K562 (cell line): ENCODE measurements around the gene AIF1. TPM values are rescaled to one million over a fixed set of nuclear protein-coding genes. Genes with fewer than 3 reads are reported as not detected.
A peak's percentile ranks its signal among the peaks of the same experiment; 100 is the strongest.

Experiments used
- EP400 ChIP-seq: fragments of 450-650 bp; IDR thresholded peaks from 2 replicates; pipeline ENCODE4 v1.6.1; 2017; ENCODE audit warnings: antibody characterized with exemption, mild to moderate bottlenecking, moderate library complexity
- FOXP1 ChIP-seq: sonication (generic); formaldehyde crosslinking; IDR thresholded peaks from 2 replicates; pipeline ENCODE4 v1.8.0; 2022; ENCODE audit warnings: mild to moderate bottlenecking, missing genetic modification reagents
- MBD2 ChIP-seq: sonication (generic); IDR thresholded peaks from 2 replicates; pipeline ENCODE4 v1.6.1; 2016; ENCODE audit warnings: low read depth, borderline replicate concordance
- TAL1 ChIP-seq: fragments of 450-650 bp; IDR thresholded peaks from 2 replicates; pipeline ENCODE4 v1.6.1; 2016; ENCODE audit warnings: mild to moderate bottlenecking
- ZNF311 ChIP-seq: fragments of 250-450 bp; sonication (Bioruptor Pico); IDR thresholded peaks from 2 replicates; pipeline ENCODE4 v1.4.0; 2020; ENCODE audit warnings: mild to moderate bottlenecking, moderate library complexity
- polyA plus RNA-seq, 8 experiments: library from polyadenylated mRNA; depleted of rRNA in 4 of 8; stranded (reverse) in 5 of 8; unstranded in 3 of 8; fragments of >200 nt; fragmentation: Nextera tagmentation in 2 of 8; fragmentation: Illumina TruSeq in 1 of 8; extraction: Ambion mirVana in 2 of 8; extraction: Trizol in 1 of 8; gene quantifications; 2 replicates each; pipeline versions ENCODE4 v1.2.1 to v1.2.3, GENCODE V29; 2011 to 2014; ENCODE audit warnings: inconsistent platforms in 1 of 8, missing spikeins in 1 of 8
- total RNA-seq, 7 experiments: library from RNA; depleted of rRNA in 6 of 7; stranded (reverse); fragments of >200 nt in 6 of 7; fragmentation: Illumina TruSeq in 2 of 7; extraction: Trizol in 2 of 7; gene quantifications; 2 replicates each; pipeline versions ENCODE4 v1.2.1 to v1.2.3, GENCODE V29; 2011 to 2021; ENCODE audit warnings: low replicate concordance in 1 of 7
- TF ChIP-seq, protein P1 (sequence below): fragments of 250-450 bp; sonication (Bioruptor Pico); IDR thresholded peaks from 2 replicates; pipeline ENCODE4 v1.5.0; 2022; ENCODE audit warnings: mild to moderate bottlenecking
- TF ChIP-seq, protein P2 (sequence below): fragments of 450-650 bp; IDR thresholded peaks from 2 replicates; pipeline ENCODE4 v1.6.1; 2016; ENCODE audit warnings: mild to moderate bottlenecking
- TF ChIP-seq, protein P3 (sequence below), 2 experiments: fragments of 450-650 bp; formaldehyde crosslinking in 1 of 2; IDR thresholded peaks; 2 replicates each; pipeline versions ENCODE4 v1.4.0 to v1.6.1; 2014 to 2020; ENCODE audit warnings: mild to moderate bottlenecking in 2 of 2, borderline replicate concordance in 1 of 2, low read depth in 1 of 2
- TF ChIP-seq, protein P4 (sequence below): fragments of 250-450 bp; sonication (Bioruptor Pico); IDR thresholded peaks from 2 replicates; pipeline ENCODE4 v1.4.0; 2020; ENCODE audit warnings: borderline replicate concordance

AIF1 gene
- total and polyA plus RNA-seq, 9 of the 15 experiments (the other 6 are each of a cell fraction or from before 2014, with no cell fraction given): 9.4 to 33.4 (median 19.4) TPM

DNA sequence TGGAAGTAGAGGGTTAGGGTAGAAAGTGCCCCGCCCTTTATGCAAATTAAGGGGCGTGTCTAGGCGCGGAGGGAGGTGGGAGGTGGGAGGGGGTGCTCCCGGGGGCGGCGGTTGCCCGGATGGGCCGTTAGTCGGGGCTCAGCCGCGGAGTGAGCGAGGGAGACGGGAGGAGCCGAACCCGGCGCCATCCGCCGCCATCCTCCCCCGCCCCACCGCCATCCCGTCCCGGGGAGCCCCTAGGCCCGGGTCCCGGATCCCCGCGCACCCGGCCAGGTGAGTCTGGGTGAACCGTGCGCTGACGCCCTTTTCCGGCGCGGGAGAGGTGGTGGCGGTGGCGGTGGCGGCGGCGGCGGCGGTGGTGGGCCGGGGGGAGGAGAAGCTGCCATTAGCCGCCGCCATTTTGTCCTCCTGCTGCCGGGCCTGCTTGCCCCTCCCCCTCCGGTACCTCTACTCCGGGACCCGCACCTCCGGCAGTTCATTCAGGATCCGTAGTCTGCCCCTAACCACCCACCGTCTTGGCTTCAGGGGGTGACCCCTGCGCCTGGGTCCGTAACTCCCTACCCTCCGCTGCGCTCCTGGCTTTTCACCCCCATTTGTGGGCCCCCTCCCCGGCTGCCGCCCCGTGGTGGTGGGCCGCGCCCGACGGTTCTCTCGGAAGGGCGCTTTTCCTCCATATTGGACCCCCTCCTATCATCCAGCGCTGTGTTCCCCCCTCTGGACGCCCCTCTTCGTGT, 5.7 kb downstream of the AIF1 start, which contains the start of gene PRRC2A (continued):
- TF ChIP-seq, protein P1, sequence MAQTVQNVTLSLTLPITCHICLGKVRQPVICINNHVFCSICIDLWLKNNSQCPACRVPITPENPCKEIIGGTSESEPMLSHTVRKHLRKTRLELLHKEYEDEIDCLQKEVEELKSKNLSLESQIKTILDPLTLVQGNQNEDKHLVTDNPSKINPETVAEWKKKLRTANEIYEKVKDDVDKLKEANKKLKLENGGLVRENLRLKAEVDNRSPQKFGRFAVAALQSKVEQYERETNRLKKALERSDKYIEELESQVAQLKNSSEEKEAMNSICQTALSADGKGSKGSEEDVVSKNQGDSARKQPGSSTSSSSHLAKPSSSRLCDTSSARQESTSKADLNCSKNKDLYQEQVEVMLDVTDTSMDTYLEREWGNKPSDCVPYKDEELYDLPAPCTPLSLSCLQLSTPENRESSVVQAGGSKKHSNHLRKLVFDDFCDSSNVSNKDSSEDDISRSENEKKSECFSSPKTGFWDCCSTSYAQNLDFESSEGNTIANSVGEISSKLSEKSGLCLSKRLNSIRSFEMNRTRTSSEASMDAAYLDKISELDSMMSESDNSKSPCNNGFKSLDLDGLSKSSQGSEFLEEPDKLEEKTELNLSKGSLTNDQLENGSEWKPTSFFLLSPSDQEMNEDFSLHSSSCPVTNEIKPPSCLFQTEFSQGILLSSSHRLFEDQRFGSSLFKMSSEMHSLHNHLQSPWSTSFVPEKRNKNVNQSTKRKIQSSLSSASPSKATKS: no peak
- TF ChIP-seq FOXP1 (peak; percentile 89), ZNF311 (CRISPR knock-in tag) (no peak), MBD2 (peak; percentile 26; the same call in 1 of the 2 replicates), TAL1 (no peak), EP400 (peak; percentile 99)
- TF ChIP-seq, protein P2, sequence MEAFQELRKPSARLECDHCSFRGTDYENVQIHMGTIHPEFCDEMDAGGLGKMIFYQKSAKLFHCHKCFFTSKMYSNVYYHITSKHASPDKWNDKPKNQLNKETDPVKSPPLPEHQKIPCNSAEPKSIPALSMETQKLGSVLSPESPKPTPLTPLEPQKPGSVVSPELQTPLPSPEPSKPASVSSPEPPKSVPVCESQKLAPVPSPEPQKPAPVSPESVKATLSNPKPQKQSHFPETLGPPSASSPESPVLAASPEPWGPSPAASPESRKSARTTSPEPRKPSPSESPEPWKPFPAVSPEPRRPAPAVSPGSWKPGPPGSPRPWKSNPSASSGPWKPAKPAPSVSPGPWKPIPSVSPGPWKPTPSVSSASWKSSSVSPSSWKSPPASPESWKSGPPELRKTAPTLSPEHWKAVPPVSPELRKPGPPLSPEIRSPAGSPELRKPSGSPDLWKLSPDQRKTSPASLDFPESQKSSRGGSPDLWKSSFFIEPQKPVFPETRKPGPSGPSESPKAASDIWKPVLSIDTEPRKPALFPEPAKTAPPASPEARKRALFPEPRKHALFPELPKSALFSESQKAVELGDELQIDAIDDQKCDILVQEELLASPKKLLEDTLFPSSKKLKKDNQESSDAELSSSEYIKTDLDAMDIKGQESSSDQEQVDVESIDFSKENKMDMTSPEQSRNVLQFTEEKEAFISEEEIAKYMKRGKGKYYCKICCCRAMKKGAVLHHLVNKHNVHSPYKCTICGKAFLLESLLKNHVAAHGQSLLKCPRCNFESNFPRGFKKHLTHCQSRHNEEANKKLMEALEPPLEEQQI: peak; percentile 66
- TF ChIP-seq, protein P3, sequence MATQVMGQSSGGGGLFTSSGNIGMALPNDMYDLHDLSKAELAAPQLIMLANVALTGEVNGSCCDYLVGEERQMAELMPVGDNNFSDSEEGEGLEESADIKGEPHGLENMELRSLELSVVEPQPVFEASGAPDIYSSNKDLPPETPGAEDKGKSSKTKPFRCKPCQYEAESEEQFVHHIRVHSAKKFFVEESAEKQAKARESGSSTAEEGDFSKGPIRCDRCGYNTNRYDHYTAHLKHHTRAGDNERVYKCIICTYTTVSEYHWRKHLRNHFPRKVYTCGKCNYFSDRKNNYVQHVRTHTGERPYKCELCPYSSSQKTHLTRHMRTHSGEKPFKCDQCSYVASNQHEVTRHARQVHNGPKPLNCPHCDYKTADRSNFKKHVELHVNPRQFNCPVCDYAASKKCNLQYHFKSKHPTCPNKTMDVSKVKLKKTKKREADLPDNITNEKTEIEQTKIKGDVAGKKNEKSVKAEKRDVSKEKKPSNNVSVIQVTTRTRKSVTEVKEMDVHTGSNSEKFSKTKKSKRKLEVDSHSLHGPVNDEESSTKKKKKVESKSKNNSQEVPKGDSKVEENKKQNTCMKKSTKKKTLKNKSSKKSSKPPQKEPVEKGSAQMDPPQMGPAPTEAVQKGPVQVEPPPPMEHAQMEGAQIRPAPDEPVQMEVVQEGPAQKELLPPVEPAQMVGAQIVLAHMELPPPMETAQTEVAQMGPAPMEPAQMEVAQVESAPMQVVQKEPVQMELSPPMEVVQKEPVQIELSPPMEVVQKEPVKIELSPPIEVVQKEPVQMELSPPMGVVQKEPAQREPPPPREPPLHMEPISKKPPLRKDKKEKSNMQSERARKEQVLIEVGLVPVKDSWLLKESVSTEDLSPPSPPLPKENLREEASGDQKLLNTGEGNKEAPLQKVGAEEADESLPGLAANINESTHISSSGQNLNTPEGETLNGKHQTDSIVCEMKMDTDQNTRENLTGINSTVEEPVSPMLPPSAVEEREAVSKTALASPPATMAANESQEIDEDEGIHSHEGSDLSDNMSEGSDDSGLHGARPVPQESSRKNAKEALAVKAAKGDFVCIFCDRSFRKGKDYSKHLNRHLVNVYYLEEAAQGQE (IDR thresholded peaks at IDR 0.05; ENCODE audit: borderline replicate concordance): no peak
- TF ChIP-seq, protein P3 (CRISPR knock-in tag; IDR thresholded peaks at IDR 0.05; ENCODE audit: low read depth): peak; percentile 65; the same call in 1 of the 2 replicates
- TF ChIP-seq, protein P4, sequence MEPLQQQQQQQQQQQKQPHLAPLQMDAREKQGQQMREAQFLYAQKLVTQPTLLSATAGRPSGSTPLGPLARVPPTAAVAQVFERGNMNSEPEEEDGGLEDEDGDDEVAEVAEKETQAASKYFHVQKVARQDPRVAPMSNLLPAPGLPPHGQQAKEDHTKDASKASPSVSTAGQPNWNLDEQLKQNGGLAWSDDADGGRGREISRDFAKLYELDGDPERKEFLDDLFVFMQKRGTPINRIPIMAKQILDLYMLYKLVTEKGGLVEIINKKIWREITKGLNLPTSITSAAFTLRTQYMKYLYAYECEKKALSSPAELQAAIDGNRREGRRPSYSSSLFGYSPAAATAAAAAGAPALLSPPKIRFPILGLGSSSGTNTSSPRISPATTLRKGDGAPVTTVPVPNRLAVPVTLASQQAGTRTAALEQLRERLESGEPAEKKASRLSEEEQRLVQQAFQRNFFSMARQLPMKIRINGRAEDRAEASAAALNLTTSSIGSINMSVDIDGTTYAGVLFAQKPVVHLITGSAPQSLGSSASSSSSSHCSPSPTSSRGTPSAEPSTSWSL (CRISPR knock-in tag): no peak
